HepG2 (cell line): ENCODE data around the gene CLRN2. TPM values are rescaled to one million over a fixed set of nuclear protein-coding genes. Genes with fewer than 3 reads are reported as not detected.

Experiments
- HNF4A ChIP-seq: sonication (generic); formaldehyde crosslinking; IDR thresholded peaks from 2 replicates; pipeline ENCODE4 v1.4.0; 2020; ENCODE audit warnings: missing genetic modification reagents
- NCOA2 ChIP-seq: sonication (generic); formaldehyde crosslinking; IDR thresholded peaks from 2 replicates; pipeline ENCODE4 v1.8.0; 2022; ENCODE audit warnings: inconsistent platforms
- NR2F1 ChIP-seq, 2 experiments: fragments of 450-650 bp in 1 of 2; formaldehyde crosslinking in 1 of 2; IDR thresholded peaks; 2 replicates each; pipeline versions ENCODE4 v1.5.0 to v1.6.1; 2016 to 2020; ENCODE audit warnings: mild to moderate bottlenecking in 1 of 2, missing compliant biosample characterization in 1 of 2, missing genetic modification reagents in 1 of 2, moderate library complexity in 1 of 2
- NR2F6 ChIP-seq, 2 experiments: IDR thresholded peaks; 2 replicates each; pipeline ENCODE4 v1.6.1; 2016; ENCODE audit warnings: antibody characterized with exemption in 1 of 2, mild to moderate bottlenecking in 1 of 2
- RXRB ChIP-seq: IDR thresholded peaks from 2 replicates; pipeline ENCODE4 v1.6.1; 2016; ENCODE audit warnings: borderline replicate concordance, missing genetic modification reagents, missing compliant biosample characterization
- SALL1 ChIP-seq: sonication (generic); formaldehyde crosslinking; IDR thresholded peaks from 2 replicates; pipeline ENCODE4 v1.8.0; 2022; ENCODE audit warnings: mild to moderate bottlenecking, missing genetic modification reagents
- ZMYM4 ChIP-seq: sonication (generic); formaldehyde crosslinking; IDR thresholded peaks from 2 replicates; pipeline ENCODE4 v1.8.1; 2023; ENCODE audit warnings: mild to moderate bottlenecking, missing genetic modification reagents
- polyA plus RNA-seq, 8 experiments: library from polyadenylated mRNA; depleted of rRNA in 3 of 8; stranded (reverse) in 7 of 8; unstranded in 1 of 8; fragments of >200 nt; fragmentation: Illumina TruSeq in 4 of 8; extraction: Trizol in 4 of 8; gene quantifications; 2 replicates each; pipeline versions ENCODE4 v1.2.1 to v1.2.3, GENCODE V29; 2011 to 2016; ENCODE audit warnings: low read depth in 4 of 8, missing spikeins in 1 of 8, mixed read lengths in 1 of 8; ENCODE audit not compliant: insufficient read depth in 1 of 8
- total RNA-seq, 5 experiments: library from RNA; depleted of rRNA; stranded (reverse); fragments of >200 nt; fragmentation: Illumina TruSeq; extraction: Trizol; gene quantifications; 2 replicates each; pipeline ENCODE4 v1.2.3, GENCODE V29; 2016; ENCODE audit warnings: low read depth in 1 of 5
- TF ChIP-seq, protein P1 (sequence below): sonication (generic); formaldehyde crosslinking; IDR thresholded peaks from 2 replicates; pipeline ENCODE4 v1.4.0; 2020; ENCODE audit warnings: mild to moderate bottlenecking, missing genetic modification reagents, borderline replicate concordance
- TF ChIP-seq, protein P2 (sequence below), 2 experiments: sonication (generic) in 1 of 2; formaldehyde crosslinking in 1 of 2; IDR thresholded peaks; 2 replicates each; pipeline versions ENCODE4 v1.4.0 to v1.6.1; 2016 to 2020; ENCODE audit warnings: borderline replicate concordance in 1 of 2, low read depth in 1 of 2, mild to moderate bottlenecking in 1 of 2, missing genetic modification reagents in 1 of 2
- TF ChIP-seq, protein P3 (sequence below): sonication (generic); formaldehyde crosslinking; IDR thresholded peaks from 2 replicates; pipeline ENCODE4 v1.4.0; 2020; ENCODE audit warnings: missing genetic modification reagents, borderline replicate concordance
- TF ChIP-seq, protein P4 (sequence below): IDR thresholded peaks from 2 replicates; pipeline ENCODE4 v1.6.1; 2016; ENCODE audit warnings: low read depth
- TF ChIP-seq, protein P5 (sequence below): sonication (generic); formaldehyde crosslinking; IDR thresholded peaks from 2 replicates; pipeline ENCODE4 v1.8.0; 2022; ENCODE audit warnings: missing genetic modification reagents, mild to moderate bottlenecking, moderate library complexity, borderline replicate concordance

Gene CLRN2
- total and polyA plus RNA-seq, 2 of the 13 experiments (the other 11 are each of a cell fraction or from before 2014, with no cell fraction given), result not detected

DNA sequence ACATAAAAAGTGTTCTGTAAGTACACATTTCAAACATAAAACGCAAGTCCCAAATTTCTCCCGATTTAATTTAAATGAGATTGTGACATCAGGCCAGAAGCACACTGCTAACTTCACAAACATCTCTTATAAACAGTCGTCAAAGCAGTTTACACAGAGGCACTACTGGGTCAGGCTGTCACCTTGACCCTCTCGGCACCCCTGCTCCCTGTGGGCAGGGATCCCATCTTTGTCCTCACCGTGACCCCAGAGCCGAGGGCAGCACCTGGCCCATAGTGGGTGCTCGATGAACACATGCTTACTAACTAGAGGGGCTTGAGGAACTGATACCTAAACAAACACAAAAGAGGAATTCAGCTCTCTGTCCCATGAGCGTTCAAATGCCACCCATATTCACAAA, 25.2 kb upstream of the CLRN2 start (continued):
- TF ChIP-seq, protein P1, sequence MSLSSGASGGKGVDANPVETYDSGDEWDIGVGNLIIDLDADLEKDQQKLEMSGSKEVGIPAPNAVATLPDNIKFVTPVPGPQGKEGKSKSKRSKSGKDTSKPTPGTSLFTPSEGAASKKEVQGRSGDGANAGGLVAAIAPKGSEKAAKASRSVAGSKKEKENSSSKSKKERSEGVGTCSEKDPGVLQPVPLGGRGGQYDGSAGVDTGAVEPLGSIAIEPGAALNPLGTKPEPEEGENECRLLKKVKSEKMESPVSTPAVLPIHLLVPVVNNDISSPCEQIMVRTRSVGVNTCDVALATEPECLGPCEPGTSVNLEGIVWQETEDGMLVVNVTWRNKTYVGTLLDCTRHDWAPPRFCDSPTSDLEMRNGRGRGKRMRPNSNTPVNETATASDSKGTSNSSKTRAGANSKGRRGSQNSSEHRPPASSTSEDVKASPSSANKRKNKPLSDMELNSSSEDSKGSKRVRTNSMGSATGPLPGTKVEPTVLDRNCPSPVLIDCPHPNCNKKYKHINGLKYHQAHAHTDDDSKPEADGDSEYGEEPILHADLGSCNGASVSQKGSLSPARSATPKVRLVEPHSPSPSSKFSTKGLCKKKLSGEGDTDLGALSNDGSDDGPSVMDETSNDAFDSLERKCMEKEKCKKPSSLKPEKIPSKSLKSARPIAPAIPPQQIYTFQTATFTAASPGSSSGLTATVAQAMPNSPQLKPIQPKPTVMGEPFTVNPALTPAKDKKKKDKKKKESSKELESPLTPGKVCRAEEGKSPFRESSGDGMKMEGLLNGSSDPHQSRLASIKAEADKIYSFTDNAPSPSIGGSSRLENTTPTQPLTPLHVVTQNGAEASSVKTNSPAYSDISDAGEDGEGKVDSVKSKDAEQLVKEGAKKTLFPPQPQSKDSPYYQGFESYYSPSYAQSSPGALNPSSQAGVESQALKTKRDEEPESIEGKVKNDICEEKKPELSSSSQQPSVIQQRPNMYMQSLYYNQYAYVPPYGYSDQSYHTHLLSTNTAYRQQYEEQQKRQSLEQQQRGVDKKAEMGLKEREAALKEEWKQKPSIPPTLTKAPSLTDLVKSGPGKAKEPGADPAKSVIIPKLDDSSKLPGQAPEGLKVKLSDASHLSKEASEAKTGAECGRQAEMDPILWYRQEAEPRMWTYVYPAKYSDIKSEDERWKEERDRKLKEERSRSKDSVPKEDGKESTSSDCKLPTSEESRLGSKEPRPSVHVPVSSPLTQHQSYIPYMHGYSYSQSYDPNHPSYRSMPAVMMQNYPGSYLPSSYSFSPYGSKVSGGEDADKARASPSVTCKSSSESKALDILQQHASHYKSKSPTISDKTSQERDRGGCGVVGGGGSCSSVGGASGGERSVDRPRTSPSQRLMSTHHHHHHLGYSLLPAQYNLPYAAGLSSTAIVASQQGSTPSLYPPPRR (CRISPR knock-in tag), result peak; percentile 16; the same call in 1 of the 2 replicates
- TF ChIP-seq NR2F1 (CRISPR knock-in tag; IDR thresholded peaks at IDR 0.05) (peak; percentile 44 to 50; a peak in 2 of 4 replicates), RXRB (CRISPR knock-in tag) (peak; percentile 89), SALL1 (CRISPR knock-in tag) (0 out of 2 replicates have a peak, but pooled peaks have one; percentile 44), HNF4A (CRISPR knock-in tag) (peak; percentile 48), NR2F6 (IDR thresholded peaks at IDR 0.05) (peak; percentile 64), NR2F6 (CRISPR knock-in tag; IDR thresholded peaks at IDR 0.05) (no peak), NCOA2 (CRISPR knock-in tag) (0 out of 2 replicates have a peak, but pooled peaks have one; percentile 13), ZMYM4 (peak; percentile 51)
- TF ChIP-seq, protein P2, sequence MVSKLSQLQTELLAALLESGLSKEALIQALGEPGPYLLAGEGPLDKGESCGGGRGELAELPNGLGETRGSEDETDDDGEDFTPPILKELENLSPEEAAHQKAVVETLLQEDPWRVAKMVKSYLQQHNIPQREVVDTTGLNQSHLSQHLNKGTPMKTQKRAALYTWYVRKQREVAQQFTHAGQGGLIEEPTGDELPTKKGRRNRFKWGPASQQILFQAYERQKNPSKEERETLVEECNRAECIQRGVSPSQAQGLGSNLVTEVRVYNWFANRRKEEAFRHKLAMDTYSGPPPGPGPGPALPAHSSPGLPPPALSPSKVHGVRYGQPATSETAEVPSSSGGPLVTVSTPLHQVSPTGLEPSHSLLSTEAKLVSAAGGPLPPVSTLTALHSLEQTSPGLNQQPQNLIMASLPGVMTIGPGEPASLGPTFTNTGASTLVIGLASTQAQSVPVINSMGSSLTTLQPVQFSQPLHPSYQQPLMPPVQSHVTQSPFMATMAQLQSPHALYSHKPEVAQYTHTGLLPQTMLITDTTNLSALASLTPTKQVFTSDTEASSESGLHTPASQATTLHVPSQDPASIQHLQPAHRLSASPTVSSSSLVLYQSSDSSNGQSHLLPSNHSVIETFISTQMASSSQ (IDR thresholded peaks at IDR 0.05; ENCODE audit: low read depth), result no peak
- TF ChIP-seq, protein P2 (CRISPR knock-in tag; IDR thresholded peaks at IDR 0.05; ENCODE audit: borderline replicate concordance), result no peak
- TF ChIP-seq, protein P3, sequence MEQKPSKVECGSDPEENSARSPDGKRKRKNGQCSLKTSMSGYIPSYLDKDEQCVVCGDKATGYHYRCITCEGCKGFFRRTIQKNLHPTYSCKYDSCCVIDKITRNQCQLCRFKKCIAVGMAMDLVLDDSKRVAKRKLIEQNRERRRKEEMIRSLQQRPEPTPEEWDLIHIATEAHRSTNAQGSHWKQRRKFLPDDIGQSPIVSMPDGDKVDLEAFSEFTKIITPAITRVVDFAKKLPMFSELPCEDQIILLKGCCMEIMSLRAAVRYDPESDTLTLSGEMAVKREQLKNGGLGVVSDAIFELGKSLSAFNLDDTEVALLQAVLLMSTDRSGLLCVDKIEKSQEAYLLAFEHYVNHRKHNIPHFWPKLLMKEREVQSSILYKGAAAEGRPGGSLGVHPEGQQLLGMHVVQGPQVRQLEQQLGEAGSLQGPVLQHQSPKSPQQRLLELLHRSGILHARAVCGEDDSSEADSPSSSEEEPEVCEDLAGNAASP, result peak; percentile 81; the same call in 1 of the 2 replicates
- TF ChIP-seq, protein P4, sequence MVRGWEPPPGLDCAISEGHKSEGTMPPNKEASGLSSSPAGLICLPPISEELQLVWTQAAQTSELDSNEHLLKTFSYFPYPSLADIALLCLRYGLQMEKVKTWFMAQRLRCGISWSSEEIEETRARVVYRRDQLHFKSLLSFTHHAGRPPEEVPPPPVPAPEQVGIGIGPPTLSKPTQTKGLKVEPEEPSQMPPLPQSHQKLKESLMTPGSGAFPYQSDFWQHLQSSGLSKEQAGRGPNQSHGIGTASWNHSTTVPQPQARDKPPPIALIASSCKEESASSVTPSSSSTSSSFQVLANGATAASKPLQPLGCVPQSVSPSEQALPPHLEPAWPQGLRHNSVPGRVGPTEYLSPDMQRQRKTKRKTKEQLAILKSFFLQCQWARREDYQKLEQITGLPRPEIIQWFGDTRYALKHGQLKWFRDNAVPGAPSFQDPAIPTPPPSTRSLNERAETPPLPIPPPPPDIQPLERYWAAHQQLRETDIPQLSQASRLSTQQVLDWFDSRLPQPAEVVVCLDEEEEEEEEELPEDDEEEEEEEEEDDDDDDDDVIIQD (CRISPR knock-in tag), result peak; percentile 65; the same call in 1 of the 2 replicates
- TF ChIP-seq, protein P5, sequence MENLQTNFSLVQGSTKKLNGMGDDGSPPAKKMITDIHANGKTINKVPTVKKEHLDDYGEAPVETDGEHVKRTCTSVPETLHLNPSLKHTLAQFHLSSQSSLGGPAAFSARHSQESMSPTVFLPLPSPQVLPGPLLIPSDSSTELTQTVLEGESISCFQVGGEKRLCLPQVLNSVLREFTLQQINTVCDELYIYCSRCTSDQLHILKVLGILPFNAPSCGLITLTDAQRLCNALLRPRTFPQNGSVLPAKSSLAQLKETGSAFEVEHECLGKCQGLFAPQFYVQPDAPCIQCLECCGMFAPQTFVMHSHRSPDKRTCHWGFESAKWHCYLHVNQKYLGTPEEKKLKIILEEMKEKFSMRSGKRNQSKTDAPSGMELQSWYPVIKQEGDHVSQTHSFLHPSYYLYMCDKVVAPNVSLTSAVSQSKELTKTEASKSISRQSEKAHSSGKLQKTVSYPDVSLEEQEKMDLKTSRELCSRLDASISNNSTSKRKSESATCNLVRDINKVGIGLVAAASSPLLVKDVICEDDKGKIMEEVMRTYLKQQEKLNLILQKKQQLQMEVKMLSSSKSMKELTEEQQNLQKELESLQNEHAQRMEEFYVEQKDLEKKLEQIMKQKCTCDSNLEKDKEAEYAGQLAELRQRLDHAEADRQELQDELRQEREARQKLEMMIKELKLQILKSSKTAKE (CRISPR knock-in tag), result peak; percentile 17; the same call in 1 of the 2 replicates
